IPS DF 4.7 (cell line): ENCODE data around the gene CEMIP.

ENCODE experiments used
- DNase-seq: peaks from one replicate; pipeline ENCODE4 v3.0.0-alpha.2; 2013; ENCODE audit warnings: low spot score; ENCODE audit errors: extremely low read depth

Gene CEMIP

DNA sequence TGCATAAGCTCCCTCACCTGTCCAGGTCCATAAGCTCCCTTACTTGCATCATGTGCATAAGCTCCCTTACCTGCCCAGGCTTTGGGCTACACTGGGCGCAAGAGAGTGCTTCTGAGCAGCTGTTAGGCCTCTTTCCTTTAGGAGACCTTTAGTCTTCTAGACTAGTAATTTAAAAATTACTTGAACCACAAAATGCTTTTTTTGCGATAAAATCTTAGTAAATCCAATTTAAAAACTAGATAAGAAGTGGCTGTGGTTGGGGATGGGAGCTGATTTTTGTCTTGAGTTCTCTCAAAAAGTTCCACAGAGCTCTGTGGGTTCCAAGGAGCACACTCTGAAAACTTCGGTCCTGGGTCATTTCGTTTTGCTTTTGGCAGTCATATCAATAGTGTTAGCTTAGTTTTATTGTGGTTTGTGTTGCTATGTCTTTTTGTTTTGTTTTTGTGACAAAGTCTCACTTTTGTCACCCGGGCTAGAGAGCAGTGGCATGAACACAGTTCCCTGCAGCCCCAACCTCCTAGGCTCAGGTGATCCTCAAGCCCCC is 6.7 kb downstream of the CEMIP start:
- no peak for DNase-seq

- DNase-seq, result no peak
These were observed 8.1 kb downstream of the CEMIP start for GRCh38 chr15:80787316-80787715.

DNA sequence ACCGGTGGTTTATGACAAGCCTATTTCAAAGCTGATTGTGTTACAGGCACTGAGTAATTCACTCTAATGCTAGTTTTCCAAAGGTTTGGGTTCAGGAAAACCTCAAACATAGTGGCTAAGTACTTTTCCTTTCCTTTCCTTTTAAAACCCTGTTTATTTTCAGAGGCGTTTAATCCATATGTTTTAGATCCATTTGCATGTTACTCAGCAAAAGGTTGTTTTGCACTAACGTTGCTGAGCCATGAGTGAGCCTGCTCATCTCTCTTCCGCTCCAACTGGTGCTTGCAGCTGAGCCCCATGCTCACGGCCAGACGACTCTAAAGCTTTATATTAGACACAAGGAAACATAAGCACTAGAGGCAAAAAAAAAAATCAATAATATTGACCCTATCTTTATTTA is 9.4 kb downstream of the CEMIP start:
- DNase-seq, result no peak

GRCh38 chr15:80789296-80789695 is 10.1 kb downstream of the CEMIP start:
- no peak for DNase-seq

DNA sequence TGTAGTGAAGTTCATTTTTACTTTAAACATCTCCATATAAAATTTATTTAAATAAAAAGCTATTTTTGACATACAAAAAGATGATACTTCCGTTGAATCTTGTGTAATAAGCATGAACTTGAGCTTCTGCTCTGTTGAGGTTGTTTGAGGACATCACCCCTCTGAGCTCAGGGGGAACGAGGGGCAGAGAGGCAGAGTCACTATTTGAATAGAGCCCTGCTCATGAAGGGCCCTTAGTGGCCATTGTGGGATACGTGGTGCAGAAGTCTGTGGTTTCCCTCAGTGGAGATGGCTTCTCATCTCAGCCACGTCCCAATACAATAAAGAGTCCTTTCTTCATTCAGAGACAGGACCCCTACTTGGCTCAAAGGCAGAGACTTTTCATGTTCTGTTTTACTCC is 10.6 kb downstream of the CEMIP start:
- no peak for DNase-seq

GRCh38 chr15:80790236-80790635 is 11.1 kb downstream of the CEMIP start:
- DNase-seq, result no peak

DNA sequence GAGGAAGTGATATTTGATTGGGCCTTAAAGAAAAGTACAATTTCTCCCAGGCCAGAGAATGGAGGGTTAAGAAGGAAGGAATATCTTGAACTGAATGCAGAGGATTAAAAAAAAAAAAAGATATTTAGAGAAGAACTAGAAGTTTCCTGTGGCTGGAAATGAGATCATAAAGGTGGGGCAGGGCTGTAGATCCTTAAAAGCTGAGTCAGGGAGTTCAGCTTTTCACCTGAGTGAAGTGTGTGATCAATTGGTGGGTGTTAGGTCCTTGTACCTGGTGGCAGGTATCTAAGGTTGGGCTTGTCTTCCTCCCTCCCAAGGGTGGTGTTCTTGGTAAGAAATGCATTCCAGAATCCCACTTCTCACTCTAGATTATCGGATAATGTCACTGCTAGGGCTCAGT is 11.8 kb downstream of the CEMIP start:
- DNase-seq, result no peak

DNA sequence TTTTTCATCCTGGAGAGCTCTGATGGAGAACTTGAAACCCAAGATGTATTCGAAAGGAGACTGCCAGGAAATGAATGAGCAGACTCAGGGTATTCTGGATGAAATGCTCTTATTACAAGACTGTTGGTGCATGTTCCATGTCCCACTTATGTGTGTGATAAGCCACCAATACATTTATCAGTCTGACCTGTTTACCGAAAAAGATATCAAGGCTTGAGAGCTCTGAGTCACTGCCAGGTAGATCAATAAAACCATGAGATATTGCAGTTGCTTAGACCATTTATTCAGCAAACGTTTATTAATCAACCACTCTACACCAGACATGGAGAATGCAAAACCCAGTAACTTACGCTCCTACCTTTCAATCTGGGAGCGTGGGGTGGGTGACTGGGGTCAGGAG is 17.2 kb downstream of the CEMIP start:
- DNase-seq, result no peak

DNA sequence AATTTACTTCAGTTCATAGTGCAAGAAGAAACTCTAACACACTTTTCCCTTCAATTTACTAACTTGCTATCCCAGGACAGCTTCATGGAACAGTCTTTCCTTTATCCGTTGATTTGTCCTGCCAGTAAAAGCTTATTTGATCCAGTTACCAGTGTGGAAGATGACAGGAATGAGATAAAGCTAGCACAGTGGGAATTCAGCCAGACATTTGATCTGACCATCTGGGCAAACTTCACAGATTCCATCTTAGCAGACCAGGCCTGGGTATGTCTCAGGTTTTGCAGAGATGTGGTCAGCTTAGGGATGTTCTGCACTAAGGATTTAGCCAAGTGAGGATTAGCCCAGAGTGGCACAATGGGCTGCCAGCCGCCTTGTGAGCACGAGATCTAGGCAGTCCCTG is 19.7 kb downstream of the CEMIP start:
- DNase-seq, result no peak

- DNase-seq, result no peak
These were observed 20.9 kb downstream of the CEMIP start for GRCh38 chr15:80800067-80800466.

DNA sequence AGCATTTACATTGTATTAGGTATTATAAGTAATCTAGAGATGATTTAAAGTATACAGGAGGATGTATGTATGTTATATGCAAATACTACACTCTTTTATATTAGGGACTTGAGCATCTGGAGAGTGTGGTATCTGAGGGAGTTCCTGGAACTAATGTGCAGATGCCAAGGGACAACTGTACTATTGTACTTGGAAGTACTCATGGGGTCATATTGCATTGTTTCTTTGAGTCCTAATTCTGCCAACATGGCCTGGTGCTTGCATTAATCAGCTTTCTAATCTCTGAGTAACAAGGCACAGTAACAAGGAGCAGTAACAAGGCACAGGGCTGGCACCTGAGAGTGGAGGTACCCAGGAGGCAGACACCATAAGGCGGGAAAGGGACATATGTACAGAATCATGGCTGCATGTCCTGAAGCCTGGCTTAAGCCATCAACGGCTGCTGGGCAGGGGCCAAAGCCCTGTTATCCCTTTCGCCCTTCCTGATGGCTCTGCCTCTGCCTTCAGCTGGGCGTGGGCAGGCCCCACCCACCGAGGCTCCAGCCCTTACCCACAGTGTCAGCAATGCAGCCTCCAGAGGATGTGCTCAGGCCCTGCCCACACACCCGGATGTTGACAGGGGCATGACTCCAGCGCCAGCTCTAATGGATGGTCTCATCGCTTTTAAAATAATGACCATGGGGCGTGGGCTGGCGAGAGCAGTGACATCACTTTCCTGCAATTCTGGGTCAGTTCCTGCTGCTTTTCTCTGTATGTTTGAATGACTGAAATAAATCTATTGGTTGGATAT is 22.9 kb downstream of the CEMIP start:
- DNase-seq, result no peak

DNA sequence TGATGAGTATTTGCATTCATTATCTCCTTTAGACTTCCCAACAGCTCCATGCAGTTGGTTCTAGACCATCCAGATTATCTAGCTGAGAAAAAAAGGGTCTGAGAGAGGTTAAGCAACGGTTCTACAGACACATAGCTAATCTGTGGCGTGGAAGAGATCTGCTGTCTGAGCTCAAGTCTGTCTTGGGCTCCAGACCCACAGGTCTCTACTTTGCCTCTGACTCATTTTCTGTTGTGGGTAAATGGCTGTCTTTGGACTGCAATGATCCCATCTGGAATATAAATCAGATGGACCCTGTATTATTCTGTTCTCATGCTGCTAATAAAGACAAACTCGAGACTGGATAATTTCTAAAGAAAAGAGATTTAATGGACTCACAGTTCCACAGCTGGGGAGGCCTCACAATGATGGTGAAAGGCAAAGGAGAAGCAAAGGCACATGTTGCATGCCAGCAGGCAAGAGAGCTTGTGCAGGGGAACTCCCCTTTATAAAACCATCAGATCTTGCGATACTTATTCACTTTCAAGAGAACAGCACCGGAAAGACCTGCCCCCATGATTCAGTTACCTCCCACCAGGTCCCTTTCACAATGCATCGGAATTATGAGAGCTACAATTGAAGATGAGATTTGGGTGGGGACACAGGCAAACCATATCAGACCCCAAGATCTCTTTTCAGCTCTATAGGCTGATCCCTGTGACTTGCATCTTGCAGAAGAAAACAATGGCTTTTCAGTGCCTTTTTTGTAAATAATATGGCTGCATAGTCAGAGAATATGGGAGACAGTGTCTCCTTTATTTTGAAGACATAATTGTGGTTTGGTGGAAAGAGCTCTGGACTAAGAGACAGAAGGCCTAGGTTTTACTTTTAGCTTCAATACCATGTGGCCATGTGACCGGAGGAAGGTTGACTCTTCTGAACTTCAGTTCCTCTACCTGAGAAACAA is 24.7 kb downstream of the CEMIP start:
- DNase-seq, result no peak

- no peak for DNase-seq
These were observed 25.9 kb downstream of the CEMIP start for GRCh38 chr15:80804970-80805495.

DNA sequence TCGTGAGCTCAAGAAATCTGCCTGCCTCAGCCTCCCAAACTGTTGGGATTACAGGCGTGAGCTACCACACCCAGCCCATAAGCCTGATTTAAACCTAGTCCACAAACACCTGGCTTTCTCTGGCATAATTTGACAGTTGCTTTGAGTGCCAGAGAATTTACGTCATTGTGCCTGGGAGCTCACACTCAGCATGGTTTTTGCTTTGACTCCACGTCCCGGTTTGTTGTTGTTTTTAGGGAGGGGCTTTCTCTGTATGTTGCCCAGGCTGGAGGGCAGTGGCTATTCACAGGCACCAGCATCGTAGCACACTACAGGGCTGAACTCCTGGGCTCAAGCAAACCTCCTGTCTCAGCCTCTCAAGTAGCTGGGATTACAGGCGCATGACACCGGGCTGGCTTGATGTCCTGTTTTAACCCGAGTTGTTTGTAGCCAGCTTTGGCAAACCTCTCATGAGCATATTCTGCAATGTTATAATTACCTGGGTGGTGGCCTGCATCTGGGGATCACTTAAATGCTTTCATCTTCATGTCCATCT is 32.7 kb downstream of the CEMIP start:
- no peak for DNase-seq

GRCh38 chr15:80815106-80815505 is 35.9 kb downstream of the CEMIP start:
- DNase-seq, result no peak

GRCh38 chr15:80816049-80816653 is 37.0 kb downstream of the CEMIP start:
- no peak for DNase-seq

- DNase-seq, result no peak
These were observed 37.8 kb downstream of the CEMIP start for GRCh38 chr15:80816936-80817335.

DNA sequence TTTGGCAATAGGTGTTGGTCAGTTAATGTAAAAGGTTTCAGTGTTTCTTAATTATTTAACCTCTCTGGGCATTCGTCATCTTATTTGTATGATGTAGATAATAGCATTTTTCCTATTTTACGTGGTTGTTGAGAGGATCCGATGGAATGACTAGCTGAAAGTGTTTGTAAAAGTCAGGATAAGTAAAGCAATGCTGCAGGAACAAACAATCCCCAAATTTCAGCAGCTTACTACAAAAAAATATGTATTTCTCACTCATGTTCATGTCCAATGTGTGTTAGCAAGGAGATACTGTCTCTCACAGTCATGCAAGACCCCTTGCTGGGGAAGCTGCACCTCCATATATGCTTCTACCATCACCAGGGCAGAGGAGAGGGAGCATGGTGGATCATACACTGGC is 38.7 kb downstream of the CEMIP start:
- no peak for DNase-seq

DNA sequence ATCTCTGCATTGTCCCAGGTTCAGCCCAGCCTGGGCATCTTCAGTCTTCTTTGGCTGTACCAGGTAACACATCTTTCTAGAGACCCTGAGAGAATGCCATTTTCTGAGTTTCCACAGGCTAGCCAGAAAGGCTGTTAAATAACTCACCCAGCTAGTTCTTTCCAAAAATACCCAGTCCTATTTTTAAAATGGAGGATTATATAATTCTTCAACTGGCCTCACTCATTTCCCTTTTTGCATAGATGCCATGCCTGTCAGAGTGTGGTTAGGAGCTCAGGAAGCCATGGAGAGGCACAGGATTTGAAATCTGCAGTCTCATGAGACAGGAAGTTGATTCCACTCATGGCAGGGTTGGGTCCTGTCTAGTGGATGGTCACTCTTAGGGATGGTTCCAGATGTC is 39.8 kb downstream of the CEMIP start:
- DNase-seq, result no peak

DNA sequence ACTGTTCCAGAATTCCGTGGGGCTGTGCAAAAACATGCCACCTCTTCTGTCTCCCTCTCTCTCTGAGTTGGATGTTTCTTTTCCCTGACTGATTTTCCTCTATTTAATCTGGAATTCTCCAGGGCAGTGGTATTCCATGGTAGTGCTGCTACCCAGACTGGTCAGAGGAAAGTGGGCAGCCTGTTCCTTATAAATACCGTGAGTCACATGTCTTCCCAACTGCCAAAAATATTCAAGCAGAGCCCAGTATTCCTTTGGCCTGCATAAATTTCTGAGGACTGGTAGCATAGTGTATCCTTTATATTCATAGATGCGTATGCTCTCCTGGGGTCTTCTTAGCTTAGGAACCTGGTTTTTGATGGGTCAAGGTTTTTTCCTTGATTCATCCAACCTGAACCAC is 40.9 kb downstream of the CEMIP start:
- DNase-seq, result no peak

GRCh38 chr15:80822256-80822655 is 43.1 kb downstream of the CEMIP start:
- no peak for DNase-seq
